ENCODE measurements around the gene DHX57.
"Not testable (repeated sequence)": the region's sequence is repeated elsewhere in the genome, so short reads cannot be mapped to it uniquely, and the experiment has no call there.

GRCh38 chr2:38827539-38828145 is 48.1 kb downstream of the DHX57 start:
- TF ChIP-seq POLR2A (IDR thresholded peaks at IDR 0.05; ENCODE audit: low read length); GATA1 (IDR thresholded peaks at IDR 0.05; ENCODE audit: low read depth, low read length): not testable (repeated sequence)
